ENCODE data around the gene BAHD1.
"Not testable (repeated sequence)": the region's sequence is repeated elsewhere in the genome, so short reads cannot be mapped to it uniquely, and the experiment has no call there.

The BAHD1 gene

DNA sequence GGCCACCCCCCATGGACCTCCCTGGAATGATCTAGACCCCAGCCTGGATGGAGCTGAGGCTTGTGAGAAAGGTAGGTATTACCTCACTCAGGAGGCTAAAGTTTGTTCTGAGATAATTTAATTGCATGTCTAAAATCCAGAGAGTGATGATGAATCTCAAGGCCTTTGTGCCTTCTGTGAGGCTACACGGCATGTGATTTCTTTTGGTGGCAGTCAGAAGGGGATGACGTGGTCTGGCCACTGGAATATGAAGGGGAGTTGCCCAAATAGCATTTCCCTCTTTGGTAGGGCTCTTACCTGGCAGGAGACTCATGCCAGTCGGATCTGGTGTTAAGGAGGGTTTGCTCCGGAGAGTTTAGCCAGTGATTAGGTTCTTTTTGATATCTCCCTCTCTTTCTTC is 2.5 kb downstream of the BAHD1 start:
- DNase-seq (ENCODE audit: low read depth in 2 of 2, low spot score in 1 of 2), result no peak

DNA sequence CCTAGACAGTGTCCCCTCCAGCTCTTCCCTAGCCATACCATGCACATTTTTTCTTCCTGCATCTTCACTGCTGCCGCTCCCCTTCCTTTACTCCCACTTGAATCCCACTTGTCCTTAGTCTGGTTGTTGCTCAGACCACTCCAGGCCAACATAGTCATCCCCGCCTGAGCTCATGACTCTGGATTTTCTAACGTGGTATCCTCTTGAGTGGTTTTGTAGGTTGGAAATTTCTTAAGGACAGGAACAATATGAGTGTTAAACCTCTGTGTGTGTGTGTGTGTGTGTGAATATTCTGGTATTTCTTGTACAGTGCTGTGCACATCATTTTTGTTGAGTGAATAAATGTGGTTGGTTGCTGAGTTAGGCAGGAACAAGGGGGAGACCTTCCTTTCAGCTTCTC is 3.1 kb downstream of the BAHD1 start:
- no peak for DNase-seq (ENCODE audit: low read depth in 2 of 2, low spot score in 1 of 2)

DNA sequence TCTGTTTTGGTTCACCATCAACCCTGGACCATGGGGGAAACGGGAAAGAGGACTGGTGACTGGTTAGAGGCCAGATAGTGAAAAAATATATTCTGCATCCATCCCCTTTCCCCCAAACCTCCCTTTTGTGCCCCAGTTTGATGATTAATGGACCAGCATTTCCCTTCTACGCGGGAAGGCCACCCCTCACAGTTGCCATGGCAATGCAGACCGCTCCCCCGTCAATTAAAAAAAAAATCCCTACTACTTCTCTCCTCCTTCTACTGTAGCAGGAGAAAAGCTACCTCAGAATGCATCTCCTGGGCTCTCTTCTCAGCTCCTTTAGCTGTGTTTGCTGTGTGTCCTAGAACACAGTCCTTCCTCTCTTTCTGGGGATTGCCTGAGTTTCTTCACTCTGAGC is 4.0 kb downstream of the BAHD1 start:
- DNase-seq (ENCODE audit: low read depth in 2 of 2, low spot score in 1 of 2), result no peak

DNA sequence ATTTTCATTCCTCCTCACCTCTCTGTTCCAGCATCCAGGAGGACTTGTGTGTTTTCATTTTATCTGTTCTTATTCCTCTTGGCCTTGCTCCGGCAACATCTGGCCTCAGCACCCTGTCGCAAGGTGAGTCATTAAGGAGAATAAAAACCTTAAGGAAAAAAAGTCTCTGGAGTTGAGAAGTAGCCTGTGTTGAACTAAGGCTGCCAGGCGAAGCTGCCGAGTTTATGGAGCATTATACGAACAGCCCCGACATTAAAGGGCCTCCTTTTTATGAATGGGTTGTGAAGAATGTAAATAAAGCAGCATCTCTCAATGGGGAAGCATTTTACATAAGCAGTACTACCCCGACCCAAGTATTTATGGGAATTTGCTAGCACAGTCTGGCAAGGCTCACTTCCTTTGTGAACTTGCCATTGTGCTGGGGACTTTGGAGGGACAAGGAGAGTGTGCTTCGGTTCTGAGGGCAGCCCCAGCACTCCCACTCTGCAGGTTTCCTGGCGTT is 4.7 kb downstream of the BAHD1 start:
- DNase-seq (ENCODE audit: low read depth in 2 of 2, low spot score in 1 of 2), result no peak

DNA sequence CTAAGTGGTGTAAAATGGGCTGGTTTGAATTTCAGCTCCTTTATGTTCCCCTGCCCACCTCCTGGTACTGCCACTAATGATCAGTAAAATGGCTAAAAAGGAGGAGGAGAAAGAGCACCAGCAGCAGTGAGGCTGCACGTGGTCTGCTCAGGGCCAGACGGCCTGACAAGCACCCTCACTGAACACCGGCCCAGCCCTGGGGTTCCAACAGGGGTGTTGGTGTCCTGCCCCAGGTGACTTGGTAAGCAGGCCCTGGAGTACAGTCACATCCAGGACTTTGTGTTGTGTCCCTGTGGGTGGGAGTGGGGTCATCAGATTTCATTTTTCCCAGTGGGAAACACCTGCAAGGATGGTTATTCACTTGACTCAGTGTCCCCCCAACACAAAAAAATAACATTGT is 5.4 kb downstream of the BAHD1 start:
- DNase-seq (ENCODE audit: low read depth in 2 of 2, low spot score in 1 of 2), result no peak

DNA sequence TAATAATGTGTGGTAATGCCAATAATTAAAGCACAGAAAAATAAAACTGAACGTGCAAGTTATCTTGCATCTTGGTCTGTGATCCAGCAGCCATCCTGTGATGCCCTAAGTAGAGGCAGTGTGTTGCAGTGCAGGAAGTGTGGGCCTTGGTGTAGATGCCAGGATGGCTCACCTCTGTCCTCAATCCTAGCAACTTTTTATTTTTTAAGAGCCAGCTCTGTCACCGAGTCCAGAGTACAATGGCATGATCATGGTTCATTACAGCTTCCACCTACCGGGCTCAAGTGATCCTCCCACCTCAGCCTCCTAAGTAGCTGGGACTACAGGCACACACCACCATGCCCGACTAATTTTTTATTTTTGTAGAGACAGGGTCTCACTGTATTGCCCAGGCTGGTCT is 7.6 kb downstream of the BAHD1 start:
- no peak for DNase-seq (ENCODE audit: low read depth in 2 of 2, low spot score in 1 of 2)

DNA sequence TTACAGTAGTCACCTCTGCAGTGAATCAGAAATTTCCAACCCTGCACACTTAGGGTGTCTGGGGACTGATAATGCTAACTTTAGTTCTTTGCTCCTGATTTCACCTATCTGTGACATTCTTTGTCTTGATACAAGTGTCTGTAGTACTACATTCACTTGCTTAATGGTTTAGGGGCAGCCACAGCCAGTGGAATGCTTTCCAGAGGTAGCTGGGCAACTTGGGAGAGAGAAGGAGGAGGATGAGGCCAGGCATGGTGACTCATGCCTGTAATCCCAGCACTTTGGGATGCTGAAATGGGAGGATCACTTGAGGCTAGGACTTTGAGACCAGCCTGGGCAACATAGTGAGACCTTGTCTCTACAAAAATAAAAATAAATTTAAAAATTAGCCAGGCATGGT is 8.5 kb downstream of the BAHD1 start:
- DNase-seq (ENCODE audit: low read depth in 2 of 2, low spot score in 1 of 2), result no peak

DNA sequence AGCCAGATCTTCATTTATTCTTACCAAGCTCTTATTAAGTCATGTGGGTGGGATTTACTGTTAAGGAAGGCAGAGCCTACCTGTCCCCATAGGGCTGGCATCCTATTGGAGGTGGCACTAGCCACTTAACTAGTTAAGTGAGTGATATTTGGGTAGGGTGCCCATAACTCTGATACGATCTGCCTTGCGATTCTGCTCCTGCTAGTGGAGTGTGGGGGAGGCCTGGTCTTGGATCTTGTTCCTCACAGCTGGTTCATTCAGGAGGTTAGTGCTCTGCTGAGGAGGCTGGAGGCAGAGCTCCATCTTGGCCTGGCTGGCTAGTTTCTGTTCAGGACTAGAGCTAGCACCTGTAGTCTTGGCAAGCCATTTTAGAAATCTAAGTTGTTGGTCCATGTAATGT is 9.3 kb downstream of the BAHD1 start:
- no peak for DNase-seq (ENCODE audit: low read depth in 2 of 2, low spot score in 1 of 2)

DNA sequence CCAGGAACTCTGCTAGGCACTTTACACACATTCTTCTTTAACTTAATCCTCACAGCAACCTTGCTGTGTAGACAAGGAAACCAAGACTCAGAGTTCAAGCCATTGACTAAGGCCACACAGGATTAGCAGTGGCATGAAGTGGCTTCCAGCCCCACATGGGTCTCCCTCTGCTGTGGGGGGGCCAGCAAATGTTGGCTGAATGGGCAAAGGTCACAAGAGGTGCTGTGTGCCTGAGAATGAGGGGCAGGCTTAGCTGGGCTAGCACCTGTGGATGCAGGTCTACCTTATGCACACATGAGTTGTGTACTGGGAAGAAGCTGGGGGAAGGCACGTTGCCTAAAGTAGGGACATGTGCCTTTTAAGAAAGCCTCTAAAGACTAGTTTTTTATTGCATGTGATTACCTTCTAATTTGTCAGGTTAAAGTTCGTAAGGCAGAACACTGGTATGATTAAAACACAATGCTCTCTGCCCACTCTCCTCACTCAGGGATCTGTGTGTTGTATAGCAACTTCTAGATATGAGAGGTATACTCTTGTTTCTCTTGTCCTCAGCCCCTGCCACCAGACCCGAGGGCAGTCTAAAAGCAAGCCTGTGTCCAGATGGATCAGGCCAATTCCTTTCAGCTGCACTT is 10.9 kb downstream of the BAHD1 start:
- no peak for DNase-seq (ENCODE audit: low read depth in 2 of 2, low spot score in 1 of 2)

DNA sequence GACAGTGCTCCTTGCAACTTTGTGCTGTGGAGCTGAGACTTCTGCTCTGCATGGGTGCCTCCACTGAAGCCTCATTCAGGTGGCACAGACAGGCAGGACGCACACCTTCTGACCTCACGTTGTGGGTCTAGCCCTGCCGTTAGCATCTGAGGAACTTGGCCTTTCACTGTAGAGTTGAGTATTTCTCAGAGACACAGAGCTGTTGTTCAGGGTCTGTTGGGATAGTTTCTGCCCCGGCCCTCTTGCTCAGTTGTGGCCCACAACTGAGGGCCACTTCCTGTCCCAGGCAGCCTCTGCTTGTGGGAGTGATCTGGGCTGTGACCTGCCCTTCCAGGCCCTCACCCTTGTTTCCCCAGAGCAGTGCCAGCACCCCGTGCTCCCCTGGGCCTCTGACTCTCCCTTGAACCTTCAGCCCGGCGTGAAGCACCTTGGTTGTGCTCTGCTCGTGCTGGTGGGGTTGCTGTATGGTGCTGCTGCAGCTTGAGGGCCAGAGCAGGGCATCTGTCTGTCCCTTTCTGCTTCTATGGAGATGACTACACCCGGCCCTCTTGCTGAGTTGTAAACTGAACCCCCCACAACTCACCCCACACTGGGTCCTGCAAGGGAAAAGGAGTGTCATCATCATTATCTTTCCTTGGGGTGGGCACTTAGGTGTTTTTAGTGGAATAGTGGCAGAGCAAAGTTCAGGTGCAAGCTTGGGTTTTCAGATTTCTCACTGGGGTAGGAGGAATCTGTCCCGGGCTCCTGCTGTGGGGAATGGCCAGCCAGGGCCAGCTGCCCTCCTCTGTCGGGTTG is 11.7 kb downstream of the BAHD1 start:
- DNase-seq (ENCODE audit: low read depth in 2 of 2, low spot score in 1 of 2), result no peak

DNA sequence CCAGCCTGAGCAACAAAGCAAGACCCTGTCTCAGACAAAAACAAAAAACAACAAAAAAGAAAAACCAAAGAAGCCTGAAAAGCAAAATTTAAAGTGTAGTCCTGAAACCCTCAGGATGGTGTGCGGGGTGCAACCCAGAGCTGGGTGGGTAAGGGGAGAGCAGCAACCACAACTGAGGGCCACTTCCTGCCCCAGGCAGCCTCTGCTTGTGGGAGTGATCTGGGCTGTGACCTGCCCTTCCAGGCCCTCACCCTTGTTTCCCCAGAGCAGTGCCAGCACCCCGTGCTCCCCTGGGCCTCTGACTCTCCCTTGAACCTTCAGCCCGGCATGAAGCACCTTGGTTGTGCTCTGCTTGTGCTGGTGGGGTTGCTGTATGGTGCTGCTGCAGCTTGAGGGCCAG is 13.2 kb downstream of the BAHD1 start:
- not testable (repeated sequence) for DNase-seq (ENCODE audit: low read depth in 2 of 2, low spot score in 1 of 2)

DNA sequence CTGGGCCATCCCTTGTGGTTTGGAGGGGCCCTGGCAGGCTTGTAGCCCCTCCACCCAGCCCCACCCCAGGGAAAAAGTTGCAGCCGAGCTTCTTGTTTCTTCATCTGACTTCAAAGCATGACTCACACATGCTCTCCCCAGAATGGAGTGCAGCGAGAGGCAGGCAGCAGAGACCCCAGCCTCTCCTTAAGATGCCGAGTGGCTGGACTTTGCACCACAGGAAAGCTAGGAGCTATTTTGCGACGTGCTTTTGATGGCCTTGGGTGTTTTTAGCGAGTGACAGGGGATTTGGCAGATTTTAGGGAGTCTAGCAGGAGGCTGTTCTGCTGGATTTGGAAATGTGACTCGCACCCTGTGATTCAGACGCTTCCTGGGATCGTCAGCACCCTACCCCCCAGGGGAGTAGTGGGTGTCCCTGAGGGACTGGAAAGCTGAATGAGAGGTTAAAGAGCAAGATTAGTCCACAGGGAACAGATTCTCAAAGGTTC is 14.2 kb downstream of the BAHD1 start:
- DNase-seq (ENCODE audit: low read depth in 2 of 2, low spot score in 1 of 2), result no peak

DNA sequence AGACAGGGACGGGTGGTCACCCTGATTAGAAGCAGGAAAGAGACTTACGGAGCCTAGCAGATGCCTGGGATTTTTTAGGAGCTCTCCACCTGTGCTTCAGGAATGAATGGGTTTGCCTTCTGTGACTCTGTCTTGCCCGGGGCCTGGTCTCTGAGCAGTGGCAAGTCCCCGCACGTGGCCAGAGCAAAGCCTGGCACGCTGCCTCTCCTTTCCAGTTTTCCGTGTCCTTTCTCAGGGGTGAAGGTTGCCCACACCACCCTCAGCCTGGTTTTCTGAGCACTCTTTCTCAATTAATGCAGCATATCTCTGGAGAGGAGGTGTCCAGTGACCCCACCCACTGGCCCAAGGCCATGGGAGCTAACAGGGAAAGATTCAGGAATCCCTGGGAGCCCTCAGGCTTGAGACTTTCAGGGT is 15.6 kb downstream of the BAHD1 start:
- no peak for DNase-seq (ENCODE audit: low read depth in 2 of 2, low spot score in 1 of 2)

DNA sequence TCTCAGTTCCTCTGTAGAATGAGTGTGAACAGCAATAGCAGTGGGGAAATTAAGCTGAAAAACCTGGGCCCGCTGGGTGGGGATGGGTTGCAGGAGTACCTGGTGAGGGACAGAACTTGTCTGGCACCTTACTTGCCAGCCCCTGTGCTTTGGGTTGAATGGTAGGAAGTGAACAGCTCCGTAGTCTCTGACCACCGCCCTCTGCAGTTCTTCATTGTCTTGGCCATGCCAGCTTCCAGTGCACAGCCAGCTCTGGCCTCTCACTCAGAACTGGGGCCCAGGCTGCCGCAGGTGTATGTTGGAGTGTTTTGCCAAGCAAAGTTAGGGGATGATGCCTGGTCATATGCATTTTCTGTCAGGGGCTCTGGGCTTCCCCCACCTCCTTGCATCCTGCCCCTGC is 16.0 kb downstream of the BAHD1 start:
- no peak for DNase-seq (ENCODE audit: low read depth in 2 of 2, low spot score in 1 of 2)

DNA sequence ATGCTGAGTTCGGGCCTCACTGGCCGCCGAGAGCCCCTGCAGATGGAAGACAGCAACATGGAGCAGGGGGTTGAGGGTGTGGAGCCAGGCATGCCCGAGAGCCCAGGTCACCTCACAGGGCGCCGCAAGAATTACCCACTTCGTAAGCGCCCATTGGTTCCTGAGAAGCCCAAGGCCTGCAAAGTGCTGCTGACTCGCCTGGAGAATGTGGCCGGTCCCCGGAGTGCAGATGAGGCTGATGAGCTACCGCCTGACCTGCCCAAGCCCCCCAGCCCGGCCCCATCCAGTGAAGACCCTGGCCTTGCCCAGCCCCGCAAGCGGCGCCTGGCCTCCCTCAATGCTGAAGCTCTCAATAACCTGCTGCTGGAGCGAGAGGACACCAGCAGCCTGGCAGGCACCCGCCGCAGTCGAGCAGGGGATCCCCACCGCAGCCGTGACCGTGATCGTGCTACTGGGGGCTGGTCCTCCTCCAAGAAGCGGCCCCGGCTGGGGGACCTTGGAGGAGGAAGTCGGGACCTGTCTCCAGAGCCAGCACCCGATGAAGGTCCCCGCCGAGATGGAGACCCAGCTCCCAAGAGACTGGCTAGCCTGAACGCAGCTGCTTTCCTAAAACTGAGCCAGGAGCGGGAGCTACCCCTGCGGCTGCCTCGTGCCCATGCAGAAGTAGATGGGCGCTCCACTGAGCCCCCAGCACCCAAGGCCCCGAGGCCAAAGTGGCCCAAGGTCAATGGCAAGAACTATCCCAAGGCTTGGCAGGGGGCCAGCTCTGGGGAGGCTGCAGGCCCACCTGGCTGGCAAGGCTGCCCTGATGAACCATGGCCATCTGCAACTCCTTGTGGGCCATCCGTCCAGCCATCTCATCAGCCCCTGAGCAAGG is 18.0 kb downstream of the BAHD1 start:
- DNase-seq (ENCODE audit: low read depth in 2 of 2, low spot score in 1 of 2), result no peak

DNA sequence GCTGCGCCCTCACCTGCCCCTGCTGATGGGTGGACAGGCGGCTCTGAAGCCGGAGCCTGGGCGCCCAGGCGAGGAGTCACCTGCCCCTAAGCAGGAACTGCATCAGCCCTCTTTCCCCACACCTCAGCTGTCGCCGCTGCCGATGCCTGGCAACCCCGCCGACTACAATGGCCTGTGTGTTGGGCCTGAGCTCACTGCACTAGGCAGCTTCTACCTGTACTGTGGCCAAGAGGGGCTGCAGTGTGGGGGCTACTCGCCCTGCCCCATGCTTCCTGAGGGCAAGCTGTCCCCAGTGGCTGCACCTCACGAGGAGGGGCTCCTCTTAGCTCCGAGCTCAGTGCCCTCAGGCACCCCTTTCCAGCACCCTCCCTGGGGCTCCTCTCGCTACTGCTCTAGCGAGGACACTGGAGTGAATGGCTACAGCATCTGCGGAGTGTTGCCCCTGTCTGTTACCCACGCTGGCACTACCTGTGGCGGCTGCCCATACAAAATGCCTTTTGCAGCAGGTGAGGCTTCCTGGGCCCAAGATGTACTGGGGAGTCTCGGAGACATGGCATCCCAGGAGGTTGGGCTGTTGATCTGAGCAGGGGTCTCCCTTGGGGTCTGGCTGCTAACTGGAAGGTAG is 18.8 kb downstream of the BAHD1 start:
- no peak for DNase-seq (ENCODE audit: low read depth in 2 of 2, low spot score in 1 of 2)

DNA sequence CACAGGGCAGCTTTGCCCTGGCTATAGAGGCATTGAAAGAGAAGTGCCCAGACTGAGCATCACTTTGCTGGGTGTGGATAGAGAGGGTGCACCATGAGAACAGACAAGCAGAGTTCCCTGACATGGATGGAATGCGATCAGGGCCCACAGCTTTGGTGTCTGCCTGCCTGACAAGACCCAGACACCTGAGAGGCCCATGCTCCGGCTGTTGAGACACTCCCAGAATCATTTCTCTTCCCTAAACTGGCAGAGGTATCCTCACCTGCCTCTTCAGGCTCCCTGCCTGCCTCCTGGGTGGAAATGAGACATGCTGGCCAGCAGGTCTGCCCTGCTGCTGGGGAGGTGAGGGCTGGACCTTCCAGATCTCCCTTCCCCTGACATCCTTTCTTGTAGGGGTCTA is 19.7 kb downstream of the BAHD1 start:
- DNase-seq (ENCODE audit: low read depth in 2 of 2, low spot score in 1 of 2), result no peak

DNA sequence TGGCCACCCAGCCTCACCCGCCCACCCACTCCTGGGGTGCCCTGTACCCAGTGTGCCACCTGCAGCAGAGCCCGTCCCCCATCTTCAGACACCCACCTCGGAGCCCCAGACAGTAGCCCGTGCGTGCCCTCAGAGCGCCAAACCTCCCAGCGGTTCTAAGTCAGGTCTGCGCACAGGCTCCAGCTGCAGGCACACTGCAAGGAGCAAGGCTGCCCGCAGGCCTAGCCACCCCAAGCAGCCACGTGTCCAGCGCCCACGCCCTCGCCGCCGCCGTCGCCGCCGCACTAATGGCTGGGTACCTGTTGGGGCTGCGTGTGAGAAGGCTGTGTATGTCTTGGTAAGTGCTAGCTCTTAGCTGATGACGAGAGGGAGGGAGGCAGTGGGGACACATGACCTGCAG is 21.2 kb downstream of the BAHD1 start:
- DNase-seq (ENCODE audit: low read depth in 2 of 2, low spot score in 1 of 2), result no peak

DNA sequence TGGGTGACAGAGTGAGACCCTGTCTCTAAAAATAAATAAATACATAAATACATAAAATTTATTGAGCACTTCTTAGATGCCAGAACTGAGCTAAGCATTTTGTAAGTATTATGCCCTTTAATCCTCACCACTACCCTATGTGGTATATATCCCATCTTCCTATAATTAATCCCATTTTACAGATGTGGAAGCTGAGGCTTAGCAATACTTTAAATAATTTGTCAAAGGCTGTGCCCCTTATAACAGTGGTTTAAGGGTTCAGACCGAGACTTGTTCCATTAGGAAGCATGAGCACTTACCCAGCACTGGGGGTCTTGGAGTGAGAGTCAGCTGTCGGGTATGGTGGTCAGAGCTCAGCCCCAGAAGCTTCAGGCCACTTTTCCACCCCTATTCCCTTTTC is 22.5 kb downstream of the BAHD1 start:
- no peak for DNase-seq (ENCODE audit: low read depth in 2 of 2, low spot score in 1 of 2)

DNA sequence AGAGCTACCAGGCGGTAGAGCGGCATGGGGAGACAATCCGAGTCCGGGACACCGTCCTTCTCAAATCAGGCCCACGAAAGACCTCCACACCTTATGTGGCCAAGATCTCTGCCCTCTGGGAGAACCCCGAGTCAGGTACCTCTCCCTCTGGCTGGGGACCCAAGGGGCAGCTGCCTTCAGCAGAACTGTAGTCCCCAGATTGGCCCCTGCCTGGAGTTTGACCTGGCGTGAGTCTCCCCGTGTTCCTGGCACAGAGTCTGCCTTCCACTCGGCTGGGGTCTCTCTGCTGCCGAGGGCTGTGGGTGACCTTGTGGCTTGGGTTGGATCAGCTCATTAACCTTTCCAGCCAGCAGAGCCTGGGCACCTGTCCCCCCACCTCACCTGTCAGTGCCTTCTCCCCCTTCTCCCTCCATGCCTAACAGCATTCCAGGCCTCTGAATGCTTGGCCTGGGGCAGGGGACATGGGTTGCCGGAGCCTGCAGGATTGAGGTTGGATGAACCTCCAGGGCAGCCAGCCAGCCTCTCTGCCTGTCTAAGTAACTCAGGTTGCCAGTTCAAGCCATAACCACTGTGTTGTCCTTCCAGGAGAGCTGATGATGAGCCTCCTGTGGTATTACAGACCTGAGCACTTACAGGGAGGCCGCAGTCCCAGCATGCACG is 23.3 kb downstream of the BAHD1 start:
- DNase-seq (ENCODE audit: low read depth in 2 of 2, low spot score in 1 of 2), result no peak

Measured in stimulated activated CD8-positive, alpha-beta memory T cell treated with anti-CD3 and anti-CD28 coated beads, Interleukin-4, amount 100 ng/mL, for 4 hours (primary cell).